Colonic mucosa (tissue), 4 donors: ENCODE measurements around the gene TBXA2R. TPM values are rescaled to one million over a fixed set of nuclear protein-coding genes. Genes with fewer than 3 reads are reported as not detected.

Experiments used
- DNase-seq: peaks from one replicate; pipeline ENCODE4 v3.0.0-alpha.2; 2020
- H3K27ac ChIP-seq: fragments of 200-600 bp; one replicate; pipeline ENCODE4 v1.8.0; 2021
- H3K27me3 ChIP-seq: fragments of 200-600 bp; one replicate; pipeline ENCODE4 v1.8.0; 2021
- H3K36me3 ChIP-seq: fragments of 200-600 bp; one replicate; pipeline ENCODE4 v1.8.0; 2021
- H3K4me1 ChIP-seq: fragments of 200-600 bp; one replicate; pipeline ENCODE4 v1.8.0; 2021; ENCODE audit warnings: mild to moderate bottlenecking
- H3K4me3 ChIP-seq: fragments of 200-600 bp; one replicate; pipeline ENCODE4 v1.8.0; 2021
- H3K9ac ChIP-seq, 2 donors: one replicate each; pipeline ENCODE4 v1.7.0; 2013; ENCODE audit warnings: control low read depth in 2 of 2, low read depth in 2 of 2, low read length in 2 of 2
- H3K9me3 ChIP-seq: fragments of 200-600 bp; one replicate; pipeline ENCODE4 v1.8.0; 2021
- intact Hi-C: fragments of 100-400 bp; cut with DNase I; formaldehyde crosslinking; loops from one replicate; pipeline ENCODE4 v1.14.1; 2022
- total RNA-seq, 2 donors: library from RNA; stranded (reverse); fragmentation: NEBNext Ultra II Directional in 1 of 2; extraction: Animal tissue kit (Norgen Biotek cat#: 25700) in 1 of 2; gene quantifications; one replicate each; pipeline ENCODE4 v1.2.1, GENCODE V29; 2021
- TF ChIP-seq, protein P1 (sequence below): fragments of 200-600 bp; IDR thresholded peaks from one replicate; pipeline ENCODE4 v1.8.0; 2022; ENCODE audit warnings: antibody characterized with exemption, mild to moderate bottlenecking
- donor health status: healthy.
- donor health status: DM: no; HTN: no; CAD: no.
- donor health status: DM: no; HTN: no; CAD: no.

TBXA2R gene
- total RNA-seq, 2 donors from 2014 or later: 1.5 to 1.7 TPM

DNA sequence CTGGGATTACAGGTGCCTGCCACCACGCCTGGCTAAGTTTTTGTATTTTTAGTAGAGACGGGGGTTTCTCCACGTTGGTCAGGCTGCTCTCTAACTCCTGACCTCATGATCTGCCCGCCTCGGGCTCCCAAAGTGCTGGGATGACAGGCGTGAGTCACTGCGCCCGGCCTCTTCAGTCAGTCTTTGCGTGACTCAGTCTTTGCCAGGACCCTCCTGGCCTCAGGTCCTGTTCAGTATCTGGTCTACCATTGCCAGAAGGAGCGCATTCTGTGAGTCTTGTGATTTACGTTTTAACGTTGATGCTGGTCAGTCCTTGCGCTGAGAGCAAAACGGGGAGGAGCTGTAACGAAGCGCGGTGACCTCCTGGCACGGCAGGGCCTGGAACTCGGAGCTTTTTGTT lies 41.5 kb downstream of the TBXA2R start:
- Histone ChIP-seq H3K4me3 (no peak overlapping the region), H3K4me1 (no peaks in the 10 kb centered on the region), H3K9ac (no peak overlapping the region), H3K27ac (no peak overlapping the region), H3K36me3 (no peaks in the 10 kb centered on the region), H3K27me3 (no peaks in the 10 kb centered on the region), H3K9me3 (no peaks in the 10 kb centered on the region)
- no peak for DNase-seq
- intact Hi-C loops: no loop called here
- TF ChIP-seq, protein P1, sequence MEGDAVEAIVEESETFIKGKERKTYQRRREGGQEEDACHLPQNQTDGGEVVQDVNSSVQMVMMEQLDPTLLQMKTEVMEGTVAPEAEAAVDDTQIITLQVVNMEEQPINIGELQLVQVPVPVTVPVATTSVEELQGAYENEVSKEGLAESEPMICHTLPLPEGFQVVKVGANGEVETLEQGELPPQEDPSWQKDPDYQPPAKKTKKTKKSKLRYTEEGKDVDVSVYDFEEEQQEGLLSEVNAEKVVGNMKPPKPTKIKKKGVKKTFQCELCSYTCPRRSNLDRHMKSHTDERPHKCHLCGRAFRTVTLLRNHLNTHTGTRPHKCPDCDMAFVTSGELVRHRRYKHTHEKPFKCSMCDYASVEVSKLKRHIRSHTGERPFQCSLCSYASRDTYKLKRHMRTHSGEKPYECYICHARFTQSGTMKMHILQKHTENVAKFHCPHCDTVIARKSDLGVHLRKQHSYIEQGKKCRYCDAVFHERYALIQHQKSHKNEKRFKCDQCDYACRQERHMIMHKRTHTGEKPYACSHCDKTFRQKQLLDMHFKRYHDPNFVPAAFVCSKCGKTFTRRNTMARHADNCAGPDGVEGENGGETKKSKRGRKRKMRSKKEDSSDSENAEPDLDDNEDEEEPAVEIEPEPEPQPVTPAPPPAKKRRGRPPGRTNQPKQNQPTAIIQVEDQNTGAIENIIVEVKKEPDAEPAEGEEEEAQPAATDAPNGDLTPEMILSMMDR: no peak

DNA sequence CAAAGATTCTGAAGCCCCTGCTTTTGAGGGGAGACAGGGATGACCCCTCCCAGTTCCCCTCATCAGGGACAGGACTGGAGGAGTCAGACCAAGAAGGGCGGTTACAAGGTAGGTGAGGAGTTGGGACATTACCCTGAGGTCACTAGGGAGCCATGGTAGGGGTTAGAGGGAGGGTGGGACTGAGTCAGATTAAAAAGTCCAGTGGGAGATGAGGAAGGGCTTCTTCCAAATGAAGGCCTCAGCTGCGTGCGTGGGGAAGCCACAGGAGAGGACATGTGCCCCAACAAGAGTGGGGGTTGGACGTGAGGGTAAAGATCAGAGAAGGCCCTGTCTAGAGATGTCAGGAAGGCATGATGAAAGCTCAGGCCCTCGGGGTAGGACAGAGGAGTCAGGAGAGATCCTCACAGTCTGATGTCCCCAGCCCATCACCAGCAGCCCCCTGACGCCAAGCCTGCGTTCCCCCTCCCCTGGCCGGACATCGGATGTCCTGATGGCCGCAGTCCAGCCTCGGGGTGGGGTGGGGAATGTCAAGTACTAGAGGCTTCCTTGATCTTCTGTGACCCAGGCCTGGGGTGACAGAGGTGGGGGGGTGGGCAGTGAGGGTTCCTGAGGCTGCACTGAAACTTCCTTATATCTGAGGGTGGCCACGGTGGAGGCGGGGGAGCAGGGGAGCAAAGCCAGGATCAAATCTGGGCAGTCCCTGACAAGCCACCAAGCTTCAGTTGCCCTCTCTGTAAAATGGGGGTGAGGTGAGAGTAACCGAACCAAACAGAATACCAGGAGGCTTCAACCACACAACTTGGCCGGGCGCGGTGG lies 42.8 kb downstream of the TBXA2R start:
- Histone ChIP-seq H3K36me3 (no peaks in the 10 kb centered on the region), H3K27ac (no peak overlapping the region), H3K4me3 (no peak overlapping the region), H3K27me3 (no peaks in the 10 kb centered on the region), H3K9ac (no peak overlapping the region), H3K4me1 (no peaks in the 10 kb centered on the region), H3K9me3 (no peaks in the 10 kb centered on the region)
- intact Hi-C loops: no loop called here
- TF ChIP-seq, protein P1: no peak
- DNase-seq: no peak

DNA sequence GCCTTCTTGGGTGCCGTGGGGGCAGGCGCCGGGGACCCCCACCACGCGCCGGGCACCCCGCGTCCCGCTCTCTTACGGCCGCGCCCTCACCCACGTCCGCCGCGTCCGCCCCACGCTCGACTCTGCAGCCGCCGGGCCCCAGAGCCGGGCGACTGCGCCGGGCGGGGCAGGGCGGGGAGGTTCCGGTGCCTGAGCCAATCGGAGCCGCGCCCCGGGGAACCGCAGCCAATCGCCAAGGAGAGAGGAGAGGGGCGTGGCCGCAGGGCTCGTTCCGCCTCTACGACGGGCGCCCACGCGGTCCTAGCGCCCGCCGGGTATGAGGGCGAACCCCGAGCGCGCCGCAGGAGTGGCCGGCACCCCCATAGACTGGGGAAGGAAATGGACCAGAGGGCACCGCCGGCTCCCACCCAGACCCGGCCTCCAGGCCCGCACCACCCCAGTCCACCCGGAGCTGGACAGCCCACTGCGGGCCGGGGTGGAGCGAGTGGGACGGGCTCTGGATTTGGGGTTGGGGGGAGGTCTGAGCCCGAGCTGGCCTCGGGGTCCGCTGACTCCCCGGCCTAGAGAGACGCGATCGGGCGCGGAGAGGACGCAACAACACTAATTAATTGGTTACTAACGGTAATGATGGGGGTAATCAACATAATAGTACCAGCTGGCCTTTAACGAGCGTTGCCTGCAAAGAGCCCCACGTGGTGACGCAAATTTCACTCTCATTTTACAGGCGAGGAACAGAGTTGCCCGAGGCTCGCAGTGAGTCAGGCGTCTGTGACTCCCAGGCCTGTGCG lies 49.0 kb downstream of the TBXA2R start, which contains the start of gene MFSD12:
Gene MFSD12 (minus strand): TSS at position 126 of the 788 bp plus-strand sequence. CDS start 183 bp downstream, outside the sequence.
- TF ChIP-seq, protein P1: no peak
- intact Hi-C loops: no loop called here
- no peaks in the 10 kb centered on the region for H3K9me3 ChIP-seq
- H3K4me3 ChIP-seq: peak within 1 kb of the TSS; percentile 93
- H3K27ac ChIP-seq: peak within 1 kb of the TSS; percentile 78
- H3K4me1 ChIP-seq: no peaks in the 10 kb centered on the region
- H3K9ac ChIP-seq: peak within 1 kb of the TSS; percentile 81 to 90
- no peaks in the 10 kb centered on the region for H3K36me3 ChIP-seq
- peak; percentile 93 for DNase-seq
- no peaks in the 10 kb centered on the region for H3K27me3 ChIP-seq

DNA sequence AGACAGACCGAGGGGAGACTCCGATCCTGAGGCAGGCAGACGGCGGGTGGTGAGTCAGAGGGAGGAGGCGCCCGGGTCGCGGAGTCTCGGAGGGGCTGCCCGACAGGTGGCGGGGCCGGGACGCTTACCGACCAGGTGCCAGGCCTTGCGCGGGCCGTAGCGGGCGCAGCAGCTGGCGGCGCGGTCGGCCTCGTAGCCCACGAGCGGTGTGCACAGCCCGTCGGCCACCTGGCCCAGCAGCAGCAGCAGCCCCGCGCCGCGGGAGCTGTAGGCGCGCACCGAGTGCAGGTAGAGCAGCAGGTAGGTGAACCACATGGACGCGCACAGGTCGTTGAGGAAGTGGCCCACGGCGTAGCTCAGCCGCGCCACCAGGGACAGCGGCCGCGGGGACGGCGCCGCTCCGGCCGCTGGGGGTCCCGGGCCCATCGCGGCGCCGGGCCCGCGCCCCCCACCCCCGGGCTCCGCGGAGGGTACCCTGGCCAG lies 49.7 kb downstream of the TBXA2R start:
- Histone ChIP-seq H3K4me1 (no peaks in the 10 kb centered on the region), H3K27ac (no peak overlapping the region), H3K27me3 (no peaks in the 10 kb centered on the region), H3K9ac (peak overlapping the region; percentile 77 to 90), H3K4me3 (peak overlapping the region; percentile 93), H3K9me3 (no peaks in the 10 kb centered on the region), H3K36me3 (no peaks in the 10 kb centered on the region)
- DNase-seq: peak; percentile 55
- intact Hi-C loops: no loop called here
- TF ChIP-seq, protein P1: no peak

DNA sequence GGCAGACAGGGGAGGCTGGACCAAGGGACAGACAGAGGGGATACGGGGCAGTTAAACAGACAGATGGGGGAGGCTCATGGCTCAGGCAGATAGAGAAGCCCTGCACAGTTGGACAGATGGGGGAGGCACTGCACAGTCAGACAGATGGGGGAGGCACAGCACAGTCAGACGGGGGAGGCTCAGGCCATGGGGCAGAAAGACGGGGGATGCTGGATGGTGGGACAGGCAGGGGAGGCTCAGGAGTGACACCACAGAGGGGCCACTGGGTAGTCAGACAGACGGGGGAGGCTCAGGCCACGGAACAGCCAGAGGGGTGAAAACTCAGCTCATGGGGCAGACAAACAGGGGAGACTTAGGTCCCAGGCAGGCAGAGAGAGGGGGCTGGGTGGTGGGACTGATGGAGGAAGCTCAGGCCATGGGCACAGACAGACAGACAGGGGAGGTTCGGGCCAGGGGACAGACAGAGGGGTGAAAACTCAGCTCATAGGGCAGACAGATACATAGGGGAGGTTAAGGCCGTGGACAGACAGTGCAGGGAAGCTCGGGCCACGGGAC lies 50.2 kb downstream of the TBXA2R start:
- H3K4me3 ChIP-seq: peak overlapping the region; percentile 93
- DNase-seq: no peak
- H3K9ac ChIP-seq: peak overlapping the region; percentile 77 to 90
- intact Hi-C loops: no loop called here
- H3K9me3 ChIP-seq: no peaks in the 10 kb centered on the region
- no peaks in the 10 kb centered on the region for H3K36me3 ChIP-seq
- TF ChIP-seq, protein P1: no peak
- H3K27me3 ChIP-seq: no peaks in the 10 kb centered on the region
- no peak overlapping the region for H3K27ac ChIP-seq
- H3K4me1 ChIP-seq: no peaks in the 10 kb centered on the region
